Osteoblast (primary cell): ENCODE measurements around the gene C3AR1. TPM values are rescaled to one million over a fixed set of nuclear protein-coding genes. Genes with fewer than 3 reads are reported as not detected.

Experiments used
- DNase-seq: peaks from one replicate; pipeline ENCODE4 v3.0.0; 2011; ENCODE audit warnings: low spot score, mixed read lengths; ENCODE audit not compliant: insufficient read length; ENCODE audit errors: missing footprints
- H2AFZ ChIP-seq: 2 replicates; pipeline ENCODE4 v1.6.0; 2011; ENCODE audit warnings: mild to moderate bottlenecking, low read length
- H3K27ac ChIP-seq: 2 replicates; pipeline ENCODE4 v1.5.1; 2011; ENCODE audit warnings: mild to moderate bottlenecking, low read depth, low read length, moderate library complexity
- H3K27me3 ChIP-seq: 2 replicates; pipeline ENCODE4 v1.6.0; 2012; ENCODE audit warnings: mild to moderate bottlenecking, control low read depth, inconsistent platforms, low read length, moderate library complexity; ENCODE audit not compliant: insufficient read depth
- H3K36me3 ChIP-seq: 2 replicates; pipeline ENCODE4 v1.5.1; 2011; ENCODE audit warnings: mild to moderate bottlenecking, low read length, control low read depth, moderate library complexity; ENCODE audit not compliant: insufficient read depth
- H3K4me1 ChIP-seq: 2 replicates; pipeline ENCODE4 v1.5.1; 2011; ENCODE audit warnings: mild to moderate bottlenecking, low read length, control low read depth, moderate library complexity; ENCODE audit not compliant: insufficient read depth
- H3K4me2 ChIP-seq: 2 replicates; pipeline ENCODE4 v1.6.0; 2011; ENCODE audit warnings: mild to moderate bottlenecking, low read length; ENCODE audit not compliant: insufficient read depth
- H3K4me3 ChIP-seq: fragments of 200-600 bp; sonication (generic); 3 replicates; pipeline ENCODE4 v1.5.1; 2012; ENCODE audit warnings: mild to moderate bottlenecking, low read length, inconsistent platforms; ENCODE audit not compliant: insufficient read depth
- H3K79me2 ChIP-seq: 2 replicates; pipeline ENCODE4 v1.6.0; 2012; ENCODE audit warnings: mild to moderate bottlenecking, low read length, control low read depth, inconsistent platforms; ENCODE audit not compliant: insufficient read depth
- H3K9me3 ChIP-seq: 2 replicates; pipeline ENCODE4 v1.5.1; 2011; ENCODE audit warnings: low read depth, low read length, control low read depth
- H4K20me1 ChIP-seq: 2 replicates; pipeline ENCODE4 v1.6.0; 2012; ENCODE audit warnings: mild to moderate bottlenecking, low read length, control low read depth; ENCODE audit not compliant: insufficient read depth
- total RNA-seq: library from RNA; depleted of rRNA; stranded (reverse); fragments of >200 nt; gene quantifications from 2 replicates; pipeline ENCODE4 v1.2.3, GENCODE V29; 2012
- TF ChIP-seq, protein P1 (sequence below): IDR thresholded peaks from 2 replicates; pipeline ENCODE4 v1.5.1; 2011; ENCODE audit warnings: mild to moderate bottlenecking, low read depth, low read length, moderate library complexity; ENCODE audit errors: extremely low read depth

C3AR1 gene
- total RNA-seq, 1 donor = 0.72 TPM

DNA sequence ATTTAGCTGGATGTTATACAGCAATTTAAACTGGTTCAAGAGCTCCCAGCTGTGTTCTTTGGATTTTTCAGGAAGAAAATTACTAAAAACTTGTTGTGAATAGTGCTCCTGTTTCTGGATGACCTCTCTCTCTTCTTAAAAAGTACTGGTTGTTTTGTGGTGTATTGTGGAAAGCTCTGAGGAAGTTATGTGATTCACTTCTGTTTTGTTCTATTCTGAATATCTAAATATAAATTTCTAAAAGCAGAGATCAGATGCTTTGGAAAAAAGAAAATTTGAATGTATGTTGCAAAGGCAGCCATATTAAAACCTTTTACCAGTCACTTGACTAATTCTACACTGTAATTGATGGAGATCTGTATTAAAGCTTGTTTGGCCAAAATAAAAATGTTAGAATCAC is 3.4 kb upstream of the C3AR1 start:
- Histone ChIP-seq H3K4me3 (no peak overlapping the region), H3K4me2 (no peak overlapping the region), H3K36me3 (no peaks in the 10 kb centered on the region), H3K79me2 (no peaks in the 10 kb centered on the region), H4K20me1 (no peaks in the 10 kb centered on the region), H2AFZ (no peak overlapping the region), H3K27ac (no peak overlapping the region), H3K9me3 (no peaks in the 10 kb centered on the region), H3K27me3 (no peaks in the 10 kb centered on the region), H3K4me1 (peaks cover 10% of the 10 kb centered on the region)
- no peak for DNase-seq
- TF ChIP-seq, protein P1, sequence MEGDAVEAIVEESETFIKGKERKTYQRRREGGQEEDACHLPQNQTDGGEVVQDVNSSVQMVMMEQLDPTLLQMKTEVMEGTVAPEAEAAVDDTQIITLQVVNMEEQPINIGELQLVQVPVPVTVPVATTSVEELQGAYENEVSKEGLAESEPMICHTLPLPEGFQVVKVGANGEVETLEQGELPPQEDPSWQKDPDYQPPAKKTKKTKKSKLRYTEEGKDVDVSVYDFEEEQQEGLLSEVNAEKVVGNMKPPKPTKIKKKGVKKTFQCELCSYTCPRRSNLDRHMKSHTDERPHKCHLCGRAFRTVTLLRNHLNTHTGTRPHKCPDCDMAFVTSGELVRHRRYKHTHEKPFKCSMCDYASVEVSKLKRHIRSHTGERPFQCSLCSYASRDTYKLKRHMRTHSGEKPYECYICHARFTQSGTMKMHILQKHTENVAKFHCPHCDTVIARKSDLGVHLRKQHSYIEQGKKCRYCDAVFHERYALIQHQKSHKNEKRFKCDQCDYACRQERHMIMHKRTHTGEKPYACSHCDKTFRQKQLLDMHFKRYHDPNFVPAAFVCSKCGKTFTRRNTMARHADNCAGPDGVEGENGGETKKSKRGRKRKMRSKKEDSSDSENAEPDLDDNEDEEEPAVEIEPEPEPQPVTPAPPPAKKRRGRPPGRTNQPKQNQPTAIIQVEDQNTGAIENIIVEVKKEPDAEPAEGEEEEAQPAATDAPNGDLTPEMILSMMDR = no peak

DNA sequence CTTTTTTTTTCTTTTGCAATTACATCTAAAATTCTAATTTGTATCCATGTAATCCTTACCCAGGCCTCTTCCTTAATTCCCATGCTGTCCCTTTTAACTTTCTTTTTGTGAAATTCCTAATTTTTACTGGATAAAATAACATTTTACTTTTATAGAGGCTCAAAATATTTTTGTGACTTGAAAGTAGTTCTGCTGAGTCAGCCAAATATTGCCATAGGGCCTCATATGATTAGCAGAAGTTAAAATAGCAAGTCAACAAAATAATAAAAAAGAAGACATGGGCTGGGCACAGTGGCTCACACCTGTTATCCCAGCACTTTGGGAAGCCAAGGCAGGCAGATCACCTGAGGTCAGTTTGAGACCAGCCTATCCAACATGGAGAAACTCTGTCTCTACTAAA is 2.0 kb downstream of the C3AR1 start:
- H3K9me3 ChIP-seq = no peaks in the 10 kb centered on the region
- TF ChIP-seq, protein P1 = no peak
- H3K27me3 ChIP-seq = no peaks in the 10 kb centered on the region
- H3K27ac ChIP-seq = no peak overlapping the region
- H3K36me3 ChIP-seq = no peaks in the 10 kb centered on the region
- H3K4me1 ChIP-seq = peaks cover 10% of the 10 kb centered on the region
- no peak overlapping the region for H2AFZ ChIP-seq
- no peaks in the 10 kb centered on the region for H3K79me2 ChIP-seq
- no peak overlapping the region for H3K4me3 ChIP-seq
- DNase-seq = no peak
- no peak overlapping the region for H3K4me2 ChIP-seq
- H4K20me1 ChIP-seq = no peaks in the 10 kb centered on the region

DNA sequence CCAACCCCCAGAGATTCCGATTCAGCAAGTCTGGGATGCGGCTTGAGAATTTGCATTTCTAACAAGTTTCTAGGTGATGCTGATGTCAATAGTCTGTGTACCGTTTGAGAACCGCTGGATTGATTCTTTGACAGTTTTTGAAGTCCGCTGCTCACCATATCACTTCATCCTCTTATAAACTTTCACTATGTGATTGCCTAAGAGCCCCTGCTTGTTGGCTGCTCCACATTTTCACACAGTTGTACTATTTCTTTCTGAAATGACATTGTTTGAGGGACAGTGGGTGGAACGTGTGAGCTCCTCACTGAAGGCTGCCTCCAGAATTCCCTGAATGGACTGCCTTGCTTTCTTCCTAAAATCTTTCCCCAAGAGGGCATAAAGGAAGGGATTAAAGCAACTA is 7.7 kb downstream of the C3AR1 start:
- no peak for DNase-seq
- Histone ChIP-seq H2AFZ (no peak overlapping the region), H3K4me3 (no peak overlapping the region), H3K9me3 (no peaks in the 10 kb centered on the region), H3K79me2 (no peaks in the 10 kb centered on the region), H3K27me3 (no peaks in the 10 kb centered on the region), H3K27ac (no peak overlapping the region), H3K4me1 (no peaks in the 10 kb centered on the region), H4K20me1 (no peaks in the 10 kb centered on the region), H3K4me2 (peak overlapping the region; percentile 14), H3K36me3 (peaks cover 20% of the 10 kb centered on the region)
- TF ChIP-seq, protein P1 = no peak

DNA sequence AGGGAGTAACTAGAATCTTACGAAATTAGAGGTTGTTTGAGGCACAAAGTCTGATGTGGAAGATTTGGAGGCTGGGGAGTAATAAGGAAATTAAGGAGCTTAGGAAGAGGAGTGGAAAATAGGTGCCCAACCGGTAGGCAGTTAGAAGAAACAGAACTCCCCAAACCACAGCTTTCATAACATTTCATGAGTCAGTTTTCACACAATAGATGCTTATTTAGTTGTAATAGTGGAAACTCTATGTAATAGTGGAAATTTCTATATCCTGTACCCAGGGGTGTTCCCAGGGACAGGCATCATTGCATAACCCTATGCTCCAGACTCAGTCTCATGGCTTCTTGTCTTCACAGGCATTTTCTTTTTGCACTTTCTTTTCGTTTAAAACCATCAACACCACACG is 8.3 kb downstream of the C3AR1 start:
- Histone ChIP-seq H3K27ac (no peak overlapping the region), H4K20me1 (no peaks in the 10 kb centered on the region), H3K4me1 (no peaks in the 10 kb centered on the region), H2AFZ (no peak overlapping the region), H3K4me2 (peak overlapping the region; percentile 14), H3K79me2 (no peaks in the 10 kb centered on the region), H3K36me3 (peaks cover 26% of the 10 kb centered on the region), H3K9me3 (no peaks in the 10 kb centered on the region), H3K4me3 (no peak overlapping the region), H3K27me3 (no peaks in the 10 kb centered on the region)
- DNase-seq = peak; percentile 84
- TF ChIP-seq, protein P1 = no peak
